ENCODE measurements around the gene EXOC6B.

- TF ChIP-seq CEBPB (IDR thresholded peaks at IDR 0.05), result no peak
- no peak for TF ChIP-seq EP300 (IDR thresholded peaks at IDR 0.05; ENCODE audit: borderline replicate concordance)
- TF ChIP-seq TCF12 (IDR thresholded peaks at IDR 0.05; ENCODE audit: low read depth), result no peak
- no peak for TF ChIP-seq MAX (IDR thresholded peaks at IDR 0.05)
Observed at GRCh38 chr2:72605836-72606442, 219.9 kb downstream of the EXOC6B start.
